HepG2 (cell line): ENCODE measurements around the gene SAMD14. TPM values are rescaled to one million over a fixed set of nuclear protein-coding genes. Genes with fewer than 3 reads are reported as not detected.

Experiments
- CENPBD1 ChIP-seq: sonication (generic); formaldehyde crosslinking; IDR thresholded peaks from 2 replicates; pipeline ENCODE4 v1.8.0; 2022; ENCODE audit warnings: missing genetic modification reagents, low read depth, mild to moderate bottlenecking, borderline replicate concordance
- FOXC1 ChIP-seq: sonication (generic); formaldehyde crosslinking; IDR thresholded peaks from 2 replicates; pipeline ENCODE4 v1.8.0; 2022; ENCODE audit warnings: mild to moderate bottlenecking, missing genetic modification reagents, borderline replicate concordance
- FOXM1 ChIP-seq: sonication (generic); formaldehyde crosslinking; IDR thresholded peaks from 2 replicates; pipeline ENCODE4 v1.5.0; 2020; ENCODE audit warnings: missing genetic modification reagents
- HDAC1 ChIP-seq: sonication (generic); formaldehyde crosslinking; IDR thresholded peaks from 2 replicates; pipeline ENCODE4 v1.5.1; 2020; ENCODE audit warnings: mild to moderate bottlenecking, missing genetic modification reagents
- HINFP ChIP-seq: sonication (generic); formaldehyde crosslinking; IDR thresholded peaks from 2 replicates; pipeline ENCODE4 v1.4.0; 2020; ENCODE audit warnings: low read depth, mild to moderate bottlenecking, missing genetic modification reagents
- JUN ChIP-seq: sonication (generic); formaldehyde crosslinking; IDR thresholded peaks from 2 replicates; pipeline ENCODE4 v1.4.0; 2020; ENCODE audit warnings: mild to moderate bottlenecking, missing genetic modification reagents
- KLF13 ChIP-seq: sonication (generic); formaldehyde crosslinking; IDR thresholded peaks from 2 replicates; pipeline ENCODE4 v1.4.0; 2020; ENCODE audit warnings: mild to moderate bottlenecking, missing genetic modification reagents
- MAFF ChIP-seq: IDR thresholded peaks from 2 replicates; pipeline ENCODE4 v1.6.1; 2011; ENCODE audit warnings: low read depth, low read length, improper control_type of control experiment
- MATR3 ChIP-seq: sonication (generic); formaldehyde crosslinking; IDR thresholded peaks from 2 replicates; pipeline ENCODE4 v1.4.0; 2020; ENCODE audit warnings: missing genetic modification reagents
- MED8 ChIP-seq: sonication (generic); formaldehyde crosslinking; IDR thresholded peaks from 2 replicates; pipeline ENCODE4 v1.8.1; 2023; ENCODE audit warnings: mild to moderate bottlenecking, missing genetic modification reagents; ENCODE audit not compliant: insufficient replicate concordance
- NBN ChIP-seq: fragments of 450-650 bp; conservative IDR thresholded peaks from 2 replicates; pipeline ENCODE4 v1.6.1; 2017
- PITX1 ChIP-seq: sonication (generic); formaldehyde crosslinking; IDR thresholded peaks from 2 replicates; pipeline ENCODE4 v1.5.1; 2020; ENCODE audit warnings: mild to moderate bottlenecking, missing genetic modification reagents
- PLRG1 ChIP-seq: fragments of 450-650 bp; conservative IDR thresholded peaks from 2 replicates; pipeline ENCODE4 v1.6.1; 2016
- POLR2AphosphoS2 ChIP-seq: IDR thresholded peaks from 2 replicates; pipeline ENCODE4 v1.6.1; 2011; ENCODE audit warnings: low read depth, low read length, improper control_type of control experiment
- POLR2G ChIP-seq: fragments of 200-400 bp; formaldehyde crosslinking; IDR thresholded peaks from 2 replicates; pipeline ENCODE4 v1.6.1; 2018; ENCODE audit warnings: mild to moderate bottlenecking, low read depth, low read length, moderate library complexity
- RBFOX2 ChIP-seq: fragments of 200-400 bp; formaldehyde crosslinking; IDR thresholded peaks from 2 replicates; pipeline ENCODE4 v1.6.1; 2017; ENCODE audit warnings: low read depth, mild to moderate bottlenecking, low read length
- SNAPC2 ChIP-seq: sonication (generic); formaldehyde crosslinking; IDR thresholded peaks from 2 replicates; pipeline ENCODE4 v1.8.1; 2022; ENCODE audit warnings: mild to moderate bottlenecking, missing genetic modification reagents
- ZBTB20 ChIP-seq: sonication (generic); formaldehyde crosslinking; IDR thresholded peaks from 2 replicates; pipeline ENCODE4 v1.8.1; 2023; ENCODE audit warnings: missing genetic modification reagents, low read depth, mild to moderate bottlenecking, borderline replicate concordance
- ZFP36L1 ChIP-seq: sonication (generic); formaldehyde crosslinking; IDR thresholded peaks from 2 replicates; pipeline ENCODE4 v1.8.0; 2022; ENCODE audit warnings: mild to moderate bottlenecking, missing genetic modification reagents, moderate library complexity
- ZKSCAN5 ChIP-seq: sonication (generic); formaldehyde crosslinking; IDR thresholded peaks from 2 replicates; pipeline ENCODE4 v1.5.1; 2020; ENCODE audit warnings: mild to moderate bottlenecking, missing genetic modification reagents
- ZMAT5 ChIP-seq: sonication (generic); formaldehyde crosslinking; IDR thresholded peaks from 2 replicates; pipeline ENCODE4 v1.5.0; 2020; ENCODE audit warnings: mild to moderate bottlenecking, low read depth, missing genetic modification reagents, borderline replicate concordance
- ZNF101 ChIP-seq: sonication (generic); formaldehyde crosslinking; IDR thresholded peaks from 2 replicates; pipeline ENCODE4 v1.4.0; 2020; ENCODE audit warnings: mild to moderate bottlenecking, low read depth, missing genetic modification reagents, borderline replicate concordance
- ZNF136 ChIP-seq: sonication (generic); formaldehyde crosslinking; IDR thresholded peaks from 2 replicates; pipeline ENCODE4 v1.8.1; 2022; ENCODE audit warnings: low read depth, mild to moderate bottlenecking, moderate library complexity, missing genetic modification reagents
- ZNF30 ChIP-seq: sonication (generic); formaldehyde crosslinking; IDR thresholded peaks from 2 replicates; pipeline ENCODE4 v1.5.0; 2020; ENCODE audit warnings: mild to moderate bottlenecking, missing genetic modification reagents
- ZNF362 ChIP-seq: sonication (generic); formaldehyde crosslinking; IDR thresholded peaks from 2 replicates; pipeline ENCODE4 v1.4.0; 2020; ENCODE audit warnings: missing genetic modification reagents, mild to moderate bottlenecking, borderline replicate concordance
- ZNF460 ChIP-seq: sonication (generic); formaldehyde crosslinking; IDR thresholded peaks from 2 replicates; pipeline ENCODE4 v1.5.1; 2020; ENCODE audit warnings: missing genetic modification reagents, mild to moderate bottlenecking, borderline replicate concordance
- ZNF816 ChIP-seq: sonication (generic); formaldehyde crosslinking; IDR thresholded peaks from 2 replicates; pipeline ENCODE4 v1.8.0; 2022; ENCODE audit warnings: missing genetic modification reagents, mild to moderate bottlenecking, borderline replicate concordance
- polyA plus RNA-seq, 8 experiments: library from polyadenylated mRNA; depleted of rRNA in 3 of 8; stranded (reverse) in 7 of 8; unstranded in 1 of 8; fragments of >200 nt; fragmentation: Illumina TruSeq in 4 of 8; extraction: Trizol in 4 of 8; gene quantifications; 2 replicates each; pipeline versions ENCODE4 v1.2.1 to v1.2.3, GENCODE V29; 2011 to 2016; ENCODE audit warnings: low read depth in 4 of 8, missing spikeins in 1 of 8, mixed read lengths in 1 of 8; ENCODE audit not compliant: insufficient read depth in 1 of 8
- total RNA-seq, 5 experiments: library from RNA; depleted of rRNA; stranded (reverse); fragments of >200 nt; fragmentation: Illumina TruSeq; extraction: Trizol; gene quantifications; 2 replicates each; pipeline ENCODE4 v1.2.3, GENCODE V29; 2016; ENCODE audit warnings: low read depth in 1 of 5

The SAMD14 gene
- total and polyA plus RNA-seq, 2 of the 13 experiments (the other 11 are each of a cell fraction or from before 2014, with no cell fraction given): 0.07 to 0.22 TPM

GRCh38 chr17:50161023-50161910 is 31.3 kb upstream of the SAMD14 start (continued):
- TF ChIP-seq ZNF30 (CRISPR knock-in tag) (no peak), CENPBD1 (CRISPR knock-in tag) (no peak), ZNF460 (CRISPR knock-in tag) (no peak), NBN (no peak), RBFOX2 (0 out of 2 replicates have a peak, but pooled peaks have one; percentile 25), POLR2G (no peak), ZMAT5 (CRISPR knock-in tag) (no peak), ZKSCAN5 (CRISPR knock-in tag) (no peak), HDAC1 (0 out of 2 replicates have a peak, but pooled peaks have one; percentile 40), KLF13 (peak; percentile 91; the same call in 1 of the 2 replicates), PLRG1 (no peak), ZFP36L1 (CRISPR knock-in tag) (no peak), FOXM1 (CRISPR knock-in tag) (no peak), MED8 (CRISPR knock-in tag) (no peak), POLR2AphosphoS2 (no peak), ZBTB20 (no peak), MATR3 (CRISPR knock-in tag) (no peak), ZNF362 (CRISPR knock-in tag) (no peak; the same call in 1 of the 2 replicates), ZNF816 (CRISPR knock-in tag) (no peak), HINFP (no peak), SNAPC2 (no peak), ZNF101 (CRISPR knock-in tag) (no peak), JUN (no peak), MAFF (no peak), ZNF136 (CRISPR knock-in tag) (no peak), FOXC1 (peak; percentile 92), PITX1 (CRISPR knock-in tag) (no peak)
